ENCODE results near the gene TRNP1. TPM values are rescaled to one million over a fixed set of nuclear protein-coding genes. Genes with fewer than 3 reads are reported as not detected.
A peak's percentile ranks its signal among the peaks of the same experiment; 100 is the strongest.

Gene TRNP1
- total RNA-seq, 2 donors from 2014 or later: 14.3 to 21.2 TPM

GRCh38 chr1:27005648-27006496 lies 12.4 kb downstream of the TRNP1 start:
- H3K27me3 Mint-ChIP-seq (ENCODE audit: insufficient read depth): no peaks in the 10 kb centered on the region
- peak; percentile 47 for TF ChIP-seq CTCF (conservative IDR thresholded peaks at IDR 0.05)
- whole genome bisulfite sequencing, 2 experiments (ENCODE audit: insufficient coverage in 1 of 2, insufficient read length in 1 of 2): 96 to 97% methylated on average over 32 to 48 of the region's 48 CpGs
- peak; percentile 78 for DNase-seq
- Histone ChIP-seq H3K9ac (ENCODE audit: extremely low read depth, low read length, poor library complexity, severe bottlenecking) (no peak overlapping the region), H3K27ac (ENCODE audit: low read depth, low read length) (no peak overlapping the region), H3K36me3 (ENCODE audit: control insufficient read depth, insufficient read depth, low read length) (peaks cover 20% of the 10 kb centered on the region), H3K27me3 (ENCODE audit: control insufficient read depth, insufficient read depth, low read length, poor library complexity, severe bottlenecking) (no peaks in the 10 kb centered on the region), H3K4me3 (ENCODE audit: low read length) (no peak overlapping the region), H3K9me3 (ENCODE audit: control insufficient read depth, low read length) (no peaks in the 10 kb centered on the region), H3K4me1 (ENCODE audit: control insufficient read depth, insufficient read depth, low read length) (peaks cover 27% of the 10 kb centered on the region)
- H3K27ac Mint-ChIP-seq: peak overlapping the region; percentile 79
- peaks cover 15% of the 10 kb centered on the region for H3K36me3 Mint-ChIP-seq (ENCODE audit: low read depth)
- H3K9me3 Mint-ChIP-seq: no peaks in the 10 kb centered on the region
- H3K4me1 Mint-ChIP-seq: peaks cover 46% of the 10 kb centered on the region
- no peak overlapping the region for H3K4me3 Mint-ChIP-seq

GRCh38 chr1:27006683-27007082 lies 13.2 kb downstream of the TRNP1 start:
- peak; percentile 79 for DNase-seq
- peak overlapping the region; percentile 79 for H3K27ac Mint-ChIP-seq
- H3K4me3 Mint-ChIP-seq: no peak overlapping the region
- Histone ChIP-seq H3K27ac (ENCODE audit: low read depth, low read length) (no peak overlapping the region), H3K27me3 (ENCODE audit: control insufficient read depth, insufficient read depth, low read length, poor library complexity, severe bottlenecking) (no peaks in the 10 kb centered on the region), H3K4me3 (ENCODE audit: low read length) (no peak overlapping the region), H3K4me1 (ENCODE audit: control insufficient read depth, insufficient read depth, low read length) (peaks cover 31% of the 10 kb centered on the region), H3K36me3 (ENCODE audit: control insufficient read depth, insufficient read depth, low read length) (peaks cover 20% of the 10 kb centered on the region), H3K9ac (ENCODE audit: extremely low read depth, low read length, poor library complexity, severe bottlenecking) (no peak overlapping the region), H3K9me3 (ENCODE audit: control insufficient read depth, low read length) (no peaks in the 10 kb centered on the region)
- 76 to 78% methylated on average over 10 to 13 of the region's 13 CpGs for WGBS, 2 experiments (ENCODE audit: insufficient coverage in 1 of 2, insufficient read length in 1 of 2)
- no peaks in the 10 kb centered on the region for H3K27me3 Mint-ChIP-seq (ENCODE audit: insufficient read depth)
- peaks cover 53% of the 10 kb centered on the region for H3K4me1 Mint-ChIP-seq
- H3K36me3 Mint-ChIP-seq (ENCODE audit: low read depth): peaks cover 15% of the 10 kb centered on the region
- no peak for TF ChIP-seq CTCF (conservative IDR thresholded peaks at IDR 0.05)
- no peaks in the 10 kb centered on the region for H3K9me3 Mint-ChIP-seq

GRCh38 chr1:27007909-27008582 lies 14.6 kb downstream of the TRNP1 start:
- H3K36me3 Mint-ChIP-seq (ENCODE audit: low read depth): peaks cover 12% of the 10 kb centered on the region
- peak overlapping the region; percentile 59 for H3K27ac Mint-ChIP-seq
- no peak overlapping the region for H3K4me3 ChIP-seq (ENCODE audit: low read length)
- H3K4me1 ChIP-seq (ENCODE audit: control insufficient read depth, insufficient read depth, low read length): peaks cover 31% of the 10 kb centered on the region
- no peaks in the 10 kb centered on the region for H3K9me3 Mint-ChIP-seq
- H3K27ac ChIP-seq (ENCODE audit: low read depth, low read length): no peak overlapping the region
- H3K27me3 ChIP-seq (ENCODE audit: control insufficient read depth, insufficient read depth, low read length, poor library complexity, severe bottlenecking): no peaks in the 10 kb centered on the region
- TF ChIP-seq CTCF (conservative IDR thresholded peaks at IDR 0.05): no peak
- peak; percentile 88 for DNase-seq
- peaks cover 54% of the 10 kb centered on the region for H3K4me1 Mint-ChIP-seq
- WGBS, 2 experiments (ENCODE audit: insufficient coverage in 1 of 2, insufficient read length in 1 of 2): 60 to 64% methylated on average over 5 to 9 of the region's 9 CpGs
- H3K27me3 Mint-ChIP-seq (ENCODE audit: insufficient read depth): no peaks in the 10 kb centered on the region
- no peak overlapping the region for H3K9ac ChIP-seq (ENCODE audit: extremely low read depth, low read length, poor library complexity, severe bottlenecking)
- no peaks in the 10 kb centered on the region for H3K9me3 ChIP-seq (ENCODE audit: control insufficient read depth, low read length)
- H3K36me3 ChIP-seq (ENCODE audit: control insufficient read depth, insufficient read depth, low read length): peaks cover 20% of the 10 kb centered on the region
- H3K4me3 Mint-ChIP-seq: peak overlapping the region; percentile 32

Data from endodermal cell (in vitro differentiated cells).